Activated T-helper 2 cell treated with anti-CD3 and anti-CD28 coated beads, Interferon-gamma antibody, Interleukin-2, Interleukin-4, amounts not matched to agents 10 μg/mL and 5 μg/mL and 100 μg/mL, durations not matched to agents 14 hours and 24 hours and 36 hours (primary cell): ENCODE data around the gene PARD3. TPM values are rescaled to one million over a fixed set of nuclear protein-coding genes. Genes with fewer than 3 reads are reported as not detected.

ENCODE experiments used
- DNase-seq: peaks from one replicate; pipeline ENCODE4 v3.0.0; 2021; ENCODE audit warnings: low spot score
- H3K27ac Mint-ChIP-seq: one replicate; pipeline ENCODE4 v1.8.0; 2021; ENCODE audit warnings: mixed read lengths
- H3K27me3 Mint-ChIP-seq: one replicate; pipeline ENCODE4 v1.8.0; 2021; ENCODE audit warnings: low read depth, mixed read lengths
- H3K36me3 Mint-ChIP-seq: one replicate; pipeline ENCODE4 v1.8.0; 2021; ENCODE audit warnings: low read depth, mixed read lengths
- H3K4me1 Mint-ChIP-seq: one replicate; pipeline ENCODE4 v1.8.0; 2021; ENCODE audit warnings: low read depth, mixed read lengths
- H3K4me3 Mint-ChIP-seq: one replicate; pipeline ENCODE4 v1.8.0; 2021; ENCODE audit warnings: low read depth, mild to moderate bottlenecking, moderate library complexity, mixed read lengths
- H3K9me3 Mint-ChIP-seq: one replicate; pipeline ENCODE4 v1.8.0; 2021; ENCODE audit warnings: mixed read lengths
- intact Hi-C: fragments of 100-400 bp; cut with micrococcal nuclease; formaldehyde crosslinking; loops from one replicate; pipeline ENCODE4 v1.15.1; 2023
- total RNA-seq: library from RNA; stranded (reverse); gene quantifications from 2 replicates; pipeline ENCODE4 v1.2.3, GENCODE V29; 2022

Gene PARD3
- total RNA-seq, 1 donor from 2014 or later, result 1.4 TPM

DNA sequence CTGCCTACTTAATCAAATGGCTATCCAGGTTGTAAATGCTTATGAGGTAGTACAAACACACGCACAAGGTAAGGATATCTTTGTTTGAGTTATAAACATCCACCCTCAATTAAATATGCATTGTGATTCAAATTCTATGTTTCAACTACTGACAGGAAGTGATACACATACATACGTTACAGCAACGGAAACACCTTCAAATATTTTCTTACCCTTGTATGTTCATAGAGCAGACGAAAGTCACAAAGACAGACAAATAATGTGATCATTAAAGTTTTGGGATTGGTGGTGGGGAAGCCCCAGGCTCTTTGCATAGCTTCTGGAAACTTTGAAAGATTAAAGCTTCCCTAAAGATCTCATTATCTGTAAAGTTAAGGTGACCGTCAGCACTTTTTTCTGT, 521.0 kb downstream of the PARD3 start:
- no peaks in the 10 kb centered on the region for H3K27me3 Mint-ChIP-seq
- H3K36me3 Mint-ChIP-seq, result no peaks in the 10 kb centered on the region
- no peak overlapping the region for H3K4me3 Mint-ChIP-seq
- H3K27ac Mint-ChIP-seq, result no peak overlapping the region
- intact Hi-C loops, result no loop called here
- peaks cover 3% of the 10 kb centered on the region for H3K9me3 Mint-ChIP-seq
- H3K4me1 Mint-ChIP-seq, result no peaks in the 10 kb centered on the region
- DNase-seq, result no peak

DNA sequence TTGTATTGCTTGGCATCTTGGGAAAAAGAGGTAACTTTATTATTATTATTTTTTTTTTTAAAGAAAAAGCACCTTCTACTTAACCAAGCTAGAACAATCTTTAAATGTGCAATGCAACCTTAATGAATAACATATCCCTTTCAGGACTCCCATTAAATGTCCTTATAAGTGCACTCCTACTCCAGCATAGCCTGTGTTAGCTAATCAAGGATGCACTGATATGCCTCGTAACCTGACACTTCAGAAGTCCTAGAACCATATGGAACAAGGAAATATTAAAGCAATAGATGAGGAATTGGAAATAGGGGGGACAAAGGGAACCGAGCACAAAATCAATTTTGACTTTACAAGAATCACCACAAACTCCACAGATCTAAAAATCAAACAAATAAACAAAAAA, 522.4 kb downstream of the PARD3 start:
- Mint-ChIP-seq H3K4me3 (no peak overlapping the region), H3K27ac (no peak overlapping the region), H3K9me3 (peaks cover 3% of the 10 kb centered on the region), H3K36me3 (no peaks in the 10 kb centered on the region), H3K4me1 (no peaks in the 10 kb centered on the region), H3K27me3 (no peaks in the 10 kb centered on the region)
- DNase-seq, result no peak
- intact Hi-C loops, result no loop called here

DNA sequence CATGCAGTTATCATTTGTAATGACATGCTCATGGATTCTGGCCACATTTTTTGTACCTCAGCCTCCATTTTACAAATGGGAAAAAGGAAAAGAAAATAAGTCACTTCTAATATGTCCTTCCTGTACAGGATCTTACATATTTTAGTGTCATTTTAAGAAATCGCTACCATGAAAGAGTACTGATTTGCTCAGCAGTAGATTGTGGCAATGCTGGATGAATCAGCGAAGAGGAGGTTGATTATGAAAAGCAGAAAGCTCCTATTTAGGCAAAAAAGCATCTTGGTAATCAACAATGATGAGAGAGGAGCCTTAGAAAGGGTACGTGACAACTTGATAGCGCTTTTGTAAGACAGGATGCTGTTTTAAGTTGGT, 522.9 kb downstream of the PARD3 start:
- no peak for DNase-seq
- Mint-ChIP-seq H3K27me3 (no peaks in the 10 kb centered on the region), H3K27ac (no peak overlapping the region), H3K36me3 (no peaks in the 10 kb centered on the region), H3K4me3 (no peak overlapping the region), H3K9me3 (peaks cover 3% of the 10 kb centered on the region), H3K4me1 (no peaks in the 10 kb centered on the region)
- intact Hi-C loops, result no loop called here

DNA sequence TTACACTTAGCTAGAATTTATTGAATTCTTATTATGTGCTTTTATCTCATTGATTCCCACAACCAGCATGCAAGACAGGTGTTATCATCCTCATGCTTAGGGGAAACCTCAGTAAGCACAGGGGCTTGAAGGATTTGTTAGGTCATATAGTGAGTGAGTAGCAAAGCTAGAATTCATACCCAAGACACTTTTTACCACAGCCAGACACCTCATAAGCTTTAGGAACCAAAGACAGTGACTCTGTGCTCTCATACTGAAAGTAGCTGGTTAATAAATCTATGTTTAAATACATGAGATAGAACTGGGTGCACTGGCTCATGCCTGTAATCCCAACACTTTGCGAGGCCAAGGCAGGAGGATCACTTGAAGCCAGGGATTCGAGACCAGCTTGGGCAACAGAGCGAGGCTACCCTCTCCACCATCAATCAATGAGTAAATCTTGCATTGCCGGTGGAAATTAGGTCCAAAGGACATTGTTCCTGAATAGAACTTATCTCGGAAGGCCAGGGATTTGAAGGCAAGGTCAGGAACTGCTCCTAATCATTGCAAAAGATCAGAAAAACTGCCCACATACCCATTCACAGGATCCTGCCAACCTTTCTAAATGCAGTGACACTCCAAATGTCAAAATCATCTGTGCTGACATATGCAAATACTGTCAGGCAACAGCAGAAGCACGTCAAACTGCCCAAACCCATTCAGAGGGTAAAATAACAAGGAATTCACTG, 523.5 kb downstream of the PARD3 start:
- Mint-ChIP-seq H3K4me1 (no peaks in the 10 kb centered on the region), H3K4me3 (no peak overlapping the region), H3K27ac (no peak overlapping the region), H3K9me3 (peaks cover 3% of the 10 kb centered on the region), H3K27me3 (no peaks in the 10 kb centered on the region), H3K36me3 (no peaks in the 10 kb centered on the region)
- DNase-seq, result no peak
- intact Hi-C loops, result no loop called here

DNA sequence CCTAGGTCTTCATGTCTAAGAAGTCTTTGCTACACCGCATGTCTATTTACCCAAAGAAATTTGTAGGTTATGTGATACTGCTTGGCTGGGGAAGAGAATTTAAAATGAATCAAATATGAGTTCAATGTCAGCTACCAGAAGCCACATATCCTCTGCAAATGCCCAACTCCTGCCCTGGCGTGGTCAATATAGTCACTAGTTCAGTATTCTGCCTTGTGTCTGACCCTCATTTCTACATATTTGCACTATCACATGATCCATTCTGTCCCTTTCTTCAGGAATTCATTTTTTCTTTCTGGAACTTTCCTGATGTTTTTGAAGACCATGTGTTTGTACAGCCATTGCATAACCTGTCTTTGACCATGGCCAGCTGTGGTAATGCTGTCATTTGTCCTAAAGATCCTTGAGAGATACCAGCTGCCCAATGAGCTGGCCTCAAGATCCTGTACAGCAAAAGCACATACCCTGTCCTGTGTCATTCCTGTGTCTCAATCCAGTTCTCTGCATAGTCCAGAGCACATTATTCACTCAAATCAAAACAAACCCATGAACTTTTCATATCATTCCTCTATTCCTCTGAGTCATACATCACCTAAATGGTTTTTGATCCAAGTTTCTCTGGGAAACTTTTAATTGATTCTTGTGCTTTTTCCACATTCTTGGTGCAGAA, 524.5 kb downstream of the PARD3 start:
- intact Hi-C loops, result no loop called here
- Mint-ChIP-seq H3K36me3 (no peaks in the 10 kb centered on the region), H3K4me3 (no peak overlapping the region), H3K9me3 (peaks cover 3% of the 10 kb centered on the region), H3K4me1 (no peaks in the 10 kb centered on the region), H3K27me3 (no peaks in the 10 kb centered on the region), H3K27ac (no peak overlapping the region)
- DNase-seq, result no peak

DNA sequence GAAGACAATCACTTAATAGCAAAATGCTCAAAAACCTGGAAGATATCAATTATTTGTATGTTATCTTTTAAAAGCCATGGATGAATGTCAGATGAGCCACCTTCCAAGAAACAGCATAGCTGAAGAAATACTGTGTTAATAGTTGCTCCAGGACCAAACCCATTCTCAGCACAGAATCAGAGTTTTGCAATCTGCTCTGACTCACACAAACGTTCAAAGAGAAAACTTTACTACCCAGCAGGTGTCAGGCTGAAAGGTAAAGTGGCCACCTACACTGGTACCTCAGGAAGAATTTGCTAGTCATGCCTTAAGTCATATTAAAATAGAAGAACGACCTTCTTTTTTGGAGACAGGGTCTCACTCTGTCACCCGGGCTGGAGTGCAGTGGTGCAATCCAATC, 526.5 kb downstream of the PARD3 start:
- no peaks in the 10 kb centered on the region for H3K4me1 Mint-ChIP-seq
- H3K27ac Mint-ChIP-seq, result no peak overlapping the region
- no peak overlapping the region for H3K4me3 Mint-ChIP-seq
- intact Hi-C loops, result no loop called here
- peaks cover 2% of the 10 kb centered on the region for H3K27me3 Mint-ChIP-seq
- no peak for DNase-seq
- no peaks in the 10 kb centered on the region for H3K9me3 Mint-ChIP-seq
- H3K36me3 Mint-ChIP-seq, result no peaks in the 10 kb centered on the region

DNA sequence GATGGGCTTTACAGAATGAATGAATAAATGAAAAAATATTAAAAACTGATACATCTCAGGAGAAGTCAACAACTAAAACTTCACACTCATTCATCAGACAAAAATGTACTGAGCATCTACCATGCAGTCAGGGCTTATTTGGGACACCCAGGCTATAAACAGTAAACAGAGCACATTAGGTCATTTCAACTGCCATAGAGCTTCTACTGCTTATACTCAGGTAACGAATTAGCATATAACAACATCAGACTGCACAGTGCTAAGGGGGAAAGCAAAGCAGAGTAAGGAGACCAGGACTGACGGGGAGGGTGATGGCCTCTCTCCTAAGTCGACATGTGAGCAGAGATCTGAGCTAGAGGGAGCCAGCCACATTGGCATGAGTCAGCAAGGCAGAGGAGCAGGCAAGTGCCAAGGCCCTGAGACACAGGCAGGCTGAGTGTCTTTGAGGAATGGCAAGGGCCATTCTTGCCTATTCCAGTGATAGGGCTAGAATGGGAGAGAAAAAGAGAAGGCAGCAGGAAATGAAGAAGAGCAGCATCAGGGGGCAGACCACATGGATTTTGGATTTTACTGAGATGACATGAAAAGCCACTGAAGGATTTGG, 528.9 kb downstream of the PARD3 start:
- DNase-seq, result no peak
- no peak overlapping the region for H3K4me3 Mint-ChIP-seq
- no peaks in the 10 kb centered on the region for H3K36me3 Mint-ChIP-seq
- no peak overlapping the region for H3K27ac Mint-ChIP-seq
- peaks cover 5% of the 10 kb centered on the region for H3K27me3 Mint-ChIP-seq
- intact Hi-C loops, result no loop called here
- H3K4me1 Mint-ChIP-seq, result peaks cover 2% of the 10 kb centered on the region
- H3K9me3 Mint-ChIP-seq, result no peaks in the 10 kb centered on the region

DNA sequence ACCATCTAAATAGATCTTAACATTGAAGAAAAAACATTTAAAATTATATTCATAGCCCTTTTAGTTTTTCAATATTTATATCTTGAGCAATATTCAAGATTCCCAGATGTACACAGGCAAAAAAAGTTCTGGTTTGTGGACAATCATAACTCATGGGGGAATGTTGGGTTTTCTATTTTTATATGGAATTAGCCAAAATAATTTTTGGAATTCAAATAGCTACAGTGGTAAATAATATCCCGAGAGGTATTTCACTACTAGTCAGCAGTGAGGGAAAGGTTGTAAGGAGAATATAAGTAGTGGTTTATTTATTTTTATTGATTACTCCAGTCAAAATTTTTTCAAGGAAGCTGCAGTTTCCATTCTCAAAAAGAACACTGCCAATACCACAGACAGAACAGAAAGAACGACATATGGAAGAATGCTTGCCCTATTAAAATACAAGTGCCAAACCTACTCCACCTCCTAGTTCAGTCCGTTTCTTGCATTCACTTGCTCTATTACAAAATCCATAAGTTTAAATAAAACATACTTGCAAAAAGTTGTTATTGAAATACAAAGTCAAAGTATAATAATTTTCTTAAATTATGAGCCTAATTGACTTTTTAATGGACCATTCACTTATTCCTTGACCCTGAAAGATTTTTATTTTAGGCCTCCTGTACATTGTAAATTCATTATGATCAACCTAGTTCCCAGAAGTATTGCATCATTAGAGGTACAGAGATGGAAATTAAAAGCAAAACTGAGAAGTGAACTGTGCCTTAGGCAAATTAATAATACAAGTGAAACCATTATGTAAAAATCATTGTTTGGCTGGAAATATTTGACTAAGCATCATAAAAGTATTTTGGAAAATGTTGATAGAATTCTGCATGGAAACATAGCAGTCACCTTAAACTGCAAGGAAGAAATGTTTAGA, 533.2 kb downstream of the PARD3 start:
- intact Hi-C loops, result loop anchor here (5.0 kb wide), 1 partner anchor 915 kb away; no protein-coding TSS in a partner anchor
- Mint-ChIP-seq H3K4me3 (no peak overlapping the region), H3K36me3 (no peaks in the 10 kb centered on the region), H3K27ac (no peak overlapping the region), H3K9me3 (no peaks in the 10 kb centered on the region), H3K27me3 (peaks cover 7% of the 10 kb centered on the region), H3K4me1 (peaks cover 8% of the 10 kb centered on the region)
- no peak for DNase-seq

DNA sequence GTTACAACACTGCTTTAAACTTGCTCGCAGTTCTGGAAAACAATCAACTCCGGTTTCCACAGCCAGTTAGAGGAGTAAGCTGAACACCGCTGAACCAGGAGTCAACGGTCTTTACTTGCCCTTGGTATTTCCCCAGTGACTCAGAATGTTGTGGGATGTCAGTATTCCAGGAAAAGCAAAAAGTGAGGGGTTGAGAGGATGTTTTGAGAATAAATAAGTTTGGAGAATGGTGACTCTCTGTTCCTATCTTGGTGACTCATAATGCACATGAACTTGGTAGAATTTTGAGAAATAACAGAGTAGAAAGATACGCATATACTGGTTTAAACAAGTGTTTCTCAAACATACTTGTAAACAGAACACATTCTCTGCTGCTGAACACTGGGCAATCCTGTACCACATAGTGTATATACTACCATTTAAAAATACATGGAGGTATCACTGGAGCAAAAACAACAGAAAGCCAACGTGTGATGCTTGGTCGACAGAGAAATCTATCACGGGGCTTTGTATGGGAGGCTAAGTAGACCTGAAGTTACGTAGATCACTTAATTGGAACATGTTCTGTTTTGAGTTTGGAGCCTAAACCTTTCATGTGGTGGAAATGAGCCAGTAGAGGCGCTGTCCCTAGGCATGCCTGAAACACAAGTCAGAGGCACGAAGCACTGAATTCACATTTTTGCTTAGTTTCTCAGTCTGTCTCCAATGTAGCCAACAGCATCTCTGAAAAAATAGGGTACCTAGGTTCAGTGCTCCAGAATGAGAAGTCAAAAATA, 534.3 kb downstream of the PARD3 start:
- peaks cover 7% of the 10 kb centered on the region for H3K27me3 Mint-ChIP-seq
- intact Hi-C loops, result loop anchor here (5.0 kb wide), 1 partner anchor 913 kb away; no protein-coding TSS in a partner anchor
- DNase-seq, result no peak
- H3K27ac Mint-ChIP-seq, result no peak overlapping the region
- no peaks in the 10 kb centered on the region for H3K36me3 Mint-ChIP-seq
- peaks cover 8% of the 10 kb centered on the region for H3K4me1 Mint-ChIP-seq
- H3K9me3 Mint-ChIP-seq, result no peaks in the 10 kb centered on the region
- H3K4me3 Mint-ChIP-seq, result no peak overlapping the region

DNA sequence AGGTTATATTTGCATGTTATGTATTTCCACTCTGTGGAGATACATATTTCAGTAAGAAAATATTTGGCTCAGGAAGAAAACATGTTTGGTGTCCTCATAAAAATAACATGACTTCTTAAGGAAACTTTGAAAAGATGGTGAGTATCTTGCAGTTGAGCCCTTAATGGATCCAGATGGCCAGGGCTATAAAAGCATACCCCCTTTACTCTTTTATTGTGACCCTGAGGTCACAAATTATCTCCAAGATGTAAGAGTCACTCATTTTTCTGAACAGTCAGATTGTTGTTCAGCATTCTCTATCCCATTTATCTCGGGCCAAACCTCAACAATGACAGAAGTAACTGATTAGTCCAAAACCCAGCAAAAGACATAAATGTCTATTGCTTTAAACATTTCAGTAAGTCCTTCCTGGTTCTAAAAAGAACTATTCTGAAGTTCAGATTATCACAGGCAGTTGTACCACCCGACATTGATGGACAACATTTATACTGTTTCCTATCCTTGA, 539.4 kb downstream of the PARD3 start:
- Mint-ChIP-seq H3K4me1 (peaks cover 3% of the 10 kb centered on the region), H3K27ac (no peak overlapping the region), H3K27me3 (peaks cover 4% of the 10 kb centered on the region), H3K36me3 (no peaks in the 10 kb centered on the region), H3K4me3 (no peak overlapping the region), H3K9me3 (no peaks in the 10 kb centered on the region)
- DNase-seq, result no peak
- intact Hi-C loops, result no loop called here

DNA sequence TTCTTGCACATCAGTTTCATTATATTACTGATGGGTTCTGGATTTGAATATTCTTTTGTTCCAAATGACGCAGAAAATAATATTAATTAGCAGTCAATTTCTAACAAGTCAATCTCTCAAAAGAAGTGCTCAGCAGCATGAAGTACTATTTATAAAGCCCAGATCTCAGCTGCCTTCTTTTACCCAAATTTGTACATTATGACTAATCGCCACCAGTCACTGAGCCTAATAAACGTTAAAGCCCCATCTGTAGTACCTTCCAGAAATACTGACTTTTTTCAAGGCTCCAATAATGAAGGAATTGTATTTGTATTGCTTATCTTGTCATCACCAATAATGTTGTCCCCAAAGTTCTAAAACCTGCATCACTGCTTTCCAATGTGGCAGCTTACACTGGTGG, 540.2 kb downstream of the PARD3 start:
- Mint-ChIP-seq H3K4me3 (no peak overlapping the region), H3K36me3 (no peaks in the 10 kb centered on the region), H3K9me3 (no peaks in the 10 kb centered on the region), H3K4me1 (no peaks in the 10 kb centered on the region), H3K27ac (no peak overlapping the region), H3K27me3 (peaks cover 4% of the 10 kb centered on the region)
- intact Hi-C loops, result no loop called here
- no peak for DNase-seq

DNA sequence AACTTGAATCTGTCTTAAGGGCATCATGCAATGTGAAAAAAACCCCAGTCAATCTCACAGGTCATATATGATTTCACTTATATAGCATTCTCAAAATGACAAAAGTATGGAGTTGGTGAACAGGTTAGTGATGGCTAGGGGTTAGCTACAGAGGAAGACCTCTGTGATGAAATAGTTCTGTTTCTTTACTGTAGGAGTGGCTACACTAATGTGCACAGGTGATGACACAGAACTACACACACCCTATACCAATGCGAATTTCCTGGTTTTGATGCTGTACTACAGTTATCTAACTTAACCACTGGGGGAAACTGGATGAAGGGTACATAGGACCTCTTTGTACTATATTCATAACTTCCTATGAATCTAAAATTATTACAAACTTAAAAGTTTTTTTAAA, 541.8 kb downstream of the PARD3 start:
- intact Hi-C loops, result no loop called here
- H3K36me3 Mint-ChIP-seq, result no peaks in the 10 kb centered on the region
- H3K4me3 Mint-ChIP-seq, result no peak overlapping the region
- H3K27me3 Mint-ChIP-seq, result peaks cover 2% of the 10 kb centered on the region
- no peaks in the 10 kb centered on the region for H3K4me1 Mint-ChIP-seq
- H3K27ac Mint-ChIP-seq, result no peak overlapping the region
- no peak for DNase-seq
- no peaks in the 10 kb centered on the region for H3K9me3 Mint-ChIP-seq
